TTC549 (cell line): ENCODE data around the gene C20orf141.
"Not testable (repeated sequence)": the region's sequence is repeated elsewhere in the genome, so short reads cannot be mapped to it uniquely, and the experiment has no call there.

Experiments used
- FAIRE-seq: peaks from 2 replicates; lab custom pipeline; 2012; peaks lifted over from hg19 to GRCh38; lab: Jason Lieb, UNC

The C20orf141 gene

GRCh38 chr20:2814587-2815051 is at the start of gene C20orf141:
Gene C20orf141, plus strand, starts transcription at chr20:2814987. Its CDS starts 198 bp downstream, at chr20:2815185.
- no peak for FAIRE-seq

GRCh38 chr20:2767768-2768631 is 46.8 kb upstream of the C20orf141 start:
- FAIRE-seq: no peak

GRCh38 chr20:2768632-2769015 is 46.2 kb upstream of the C20orf141 start:
- FAIRE-seq: no peak

DNA sequence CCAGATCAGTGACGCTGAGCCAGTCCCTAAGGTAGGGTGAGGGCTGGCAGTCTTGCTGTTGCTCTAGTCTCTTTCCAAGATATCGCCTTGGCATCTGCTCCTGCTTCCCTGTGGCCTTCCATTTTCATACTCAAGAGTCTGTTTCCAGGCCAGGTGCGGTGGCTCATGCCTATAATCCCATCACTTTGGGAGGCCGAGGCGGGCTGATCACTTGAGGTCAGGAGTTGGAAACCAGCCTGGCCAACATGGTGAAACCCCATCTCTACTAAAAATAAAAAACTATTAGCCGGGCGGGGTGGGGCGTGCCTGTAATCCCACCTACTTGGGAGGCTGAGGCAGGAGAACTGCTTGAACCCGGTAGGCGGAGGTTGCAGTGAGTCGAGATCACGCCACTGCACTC is 44.7 kb upstream of the C20orf141 start:
- not testable (repeated sequence) for FAIRE-seq

GRCh38 chr20:2771631-2772080 is 43.1 kb upstream of the C20orf141 start:
- no peak for FAIRE-seq

DNA sequence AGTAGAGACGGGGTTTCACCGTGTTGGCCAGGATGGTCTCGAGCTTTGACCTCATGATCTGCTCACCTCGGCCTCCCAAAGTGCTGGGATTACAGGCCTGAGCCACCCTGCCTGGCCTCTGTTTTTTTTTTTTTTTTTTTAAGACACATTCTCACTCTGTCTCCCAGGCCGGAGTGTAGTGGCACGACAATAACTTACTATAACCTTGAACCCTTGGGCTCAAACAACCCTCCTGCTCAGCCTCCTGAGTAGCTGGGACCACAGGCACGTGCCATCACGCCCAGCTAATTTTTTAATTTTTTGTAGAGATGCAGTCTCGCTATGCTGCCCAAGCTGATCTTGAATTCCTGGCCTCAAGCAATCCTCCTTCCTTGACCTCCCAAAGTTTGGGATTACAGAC is 41.0 kb upstream of the C20orf141 start:
- FAIRE-seq: no peak

- no peak for FAIRE-seq
These were observed 39.6 kb upstream of the C20orf141 start for GRCh38 chr20:2775139-2775538.

GRCh38 chr20:2778602-2779321 is 36.0 kb upstream of the C20orf141 start:
- no peak for FAIRE-seq

DNA sequence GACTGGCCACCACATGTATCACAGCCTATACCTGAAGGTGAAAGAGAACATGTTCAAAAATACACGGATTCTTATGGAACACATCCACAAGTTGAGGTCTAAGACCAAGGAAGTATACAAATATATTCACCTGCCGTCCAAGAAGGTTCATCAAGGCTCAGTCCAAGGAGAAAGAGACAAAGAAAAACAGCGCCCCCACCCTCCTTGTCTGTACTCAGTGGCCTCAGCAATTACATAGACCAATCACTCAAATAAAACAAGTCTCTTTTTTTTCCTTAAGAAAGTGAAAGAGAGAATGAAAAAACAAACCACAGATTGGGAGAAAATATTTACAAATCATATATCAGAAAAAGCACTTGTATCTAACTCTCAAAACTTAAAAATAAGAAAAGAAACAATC is 33.8 kb upstream of the C20orf141 start:
- no peak for FAIRE-seq

DNA sequence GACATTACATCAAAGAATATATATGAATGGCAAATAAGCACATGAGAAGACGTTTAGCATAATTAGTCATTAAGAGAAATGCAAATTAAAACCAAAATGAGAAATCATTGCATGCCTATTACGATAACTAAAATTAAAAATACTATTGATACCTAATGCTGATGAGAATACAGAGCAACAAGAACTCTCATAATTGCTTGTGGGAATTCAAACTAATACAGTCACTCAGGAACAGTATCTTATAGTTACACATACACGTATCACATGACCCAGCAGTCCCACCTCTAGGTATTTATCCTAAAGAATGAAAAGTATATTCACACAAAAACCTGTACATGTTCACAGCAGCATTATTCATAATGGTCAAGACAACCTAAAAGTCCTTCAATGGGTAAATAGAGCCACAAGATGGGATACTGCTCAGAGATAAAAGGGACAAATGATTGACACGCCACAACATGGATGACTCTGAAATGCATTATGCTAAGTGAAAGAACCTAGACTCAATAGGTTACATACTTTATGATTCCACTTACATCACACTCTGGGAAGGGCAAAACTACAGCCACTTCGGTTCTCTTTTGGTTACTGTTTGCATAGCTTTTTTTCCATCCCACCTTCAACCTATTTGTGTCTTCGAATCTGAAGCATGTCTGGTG is 30.8 kb upstream of the C20orf141 start:
- FAIRE-seq: no peak

GRCh38 chr20:2793471-2793870 is 21.3 kb upstream of the C20orf141 start:
- no peak for FAIRE-seq

DNA sequence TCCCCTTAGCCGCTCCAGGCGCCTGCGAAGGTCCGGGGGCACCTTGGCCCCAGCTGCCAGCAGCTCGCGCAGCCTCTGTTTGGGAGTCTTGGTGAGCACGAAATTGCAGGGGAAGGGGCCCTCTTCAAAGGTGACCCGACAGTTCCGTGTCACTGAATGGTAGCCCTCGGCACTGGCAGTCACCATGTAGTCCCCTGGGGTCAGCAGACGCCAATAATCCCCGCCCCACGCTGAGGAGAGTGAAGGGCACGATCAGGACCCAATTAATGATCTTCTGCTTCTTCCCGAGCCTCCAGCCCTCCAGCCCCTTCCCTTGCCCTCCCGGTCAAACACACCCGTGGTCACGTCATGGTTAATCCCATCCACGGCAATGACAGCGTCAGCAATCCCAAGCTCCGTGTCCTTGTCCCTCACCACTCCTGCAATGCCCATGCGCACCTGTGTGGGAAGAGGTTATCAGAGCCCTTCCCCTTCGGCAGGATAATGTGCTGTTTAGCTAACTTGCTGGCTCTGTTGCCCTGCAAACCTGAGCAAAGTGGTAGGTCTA is 20.5 kb upstream of the C20orf141 start:
- FAIRE-seq: no peak

- no peak for FAIRE-seq
These were observed 19.8 kb upstream of the C20orf141 start for GRCh38 chr20:2794866-2795447.

DNA sequence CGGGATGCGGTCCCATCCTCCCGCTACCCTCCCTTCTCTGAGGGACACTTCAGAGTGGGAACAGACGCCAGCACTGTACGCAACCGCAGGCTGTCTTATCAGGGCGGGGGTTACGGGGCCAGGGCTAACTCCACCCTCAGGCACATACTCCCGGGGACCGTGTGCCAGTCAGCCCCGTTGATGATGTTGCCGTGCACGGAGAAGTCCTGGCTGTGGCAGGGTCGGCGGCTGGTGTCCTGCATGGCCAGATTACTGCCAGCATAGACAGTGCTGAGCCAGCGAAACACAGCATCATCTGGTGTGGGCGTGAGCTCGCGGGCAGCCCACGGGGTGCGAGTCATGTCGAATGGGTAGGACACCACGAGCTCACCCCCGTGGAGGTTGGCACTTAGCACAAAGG is 19.3 kb upstream of the C20orf141 start:
- no peak for FAIRE-seq

- FAIRE-seq: no peak
These were observed 18.7 kb upstream of the C20orf141 start for GRCh38 chr20:2796011-2796660.

DNA sequence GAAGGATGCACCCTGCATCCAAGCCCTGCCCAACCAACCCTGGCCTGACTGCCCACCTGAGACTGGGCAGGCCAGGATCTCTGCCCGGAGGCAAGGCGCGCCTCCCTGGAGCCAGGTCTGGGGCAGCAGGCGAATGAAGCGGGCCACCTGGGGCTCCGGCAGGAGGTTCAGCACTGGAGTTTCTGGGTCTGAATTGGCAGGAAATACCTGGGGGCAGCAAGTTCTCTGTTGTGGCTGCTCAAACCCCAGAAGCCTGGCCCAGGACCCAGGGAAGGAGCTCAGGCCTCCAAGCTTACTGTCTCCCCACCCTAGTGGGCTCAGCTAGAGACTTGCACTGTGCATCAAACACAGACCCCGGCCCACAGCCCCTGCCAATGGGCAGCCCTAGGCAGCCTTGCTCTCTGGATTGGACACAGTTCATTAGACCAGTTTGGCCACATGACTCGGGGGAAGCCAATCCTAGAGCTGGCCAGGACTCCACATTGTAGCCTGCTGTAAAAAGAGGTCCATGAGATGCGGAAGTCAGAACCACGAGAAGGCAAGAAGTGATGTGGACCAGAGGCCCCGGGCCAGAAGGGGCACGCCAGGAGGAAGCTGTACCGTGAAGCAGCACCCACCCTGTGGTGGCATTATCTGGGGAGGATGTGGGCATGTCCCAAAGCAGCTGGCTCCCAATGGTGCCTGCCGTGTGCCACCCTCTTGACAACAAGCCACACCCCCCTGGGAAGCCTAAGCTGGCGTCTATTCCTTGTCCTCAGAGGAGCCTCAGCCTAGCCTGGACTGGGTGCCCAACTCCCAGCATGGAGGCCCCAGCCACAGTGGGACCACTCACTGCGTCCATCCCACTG is 17.4 kb upstream of the C20orf141 start:
- no peak for FAIRE-seq

GRCh38 chr20:2798095-2798805 is 16.5 kb upstream of the C20orf141 start:
- FAIRE-seq: no peak

DNA sequence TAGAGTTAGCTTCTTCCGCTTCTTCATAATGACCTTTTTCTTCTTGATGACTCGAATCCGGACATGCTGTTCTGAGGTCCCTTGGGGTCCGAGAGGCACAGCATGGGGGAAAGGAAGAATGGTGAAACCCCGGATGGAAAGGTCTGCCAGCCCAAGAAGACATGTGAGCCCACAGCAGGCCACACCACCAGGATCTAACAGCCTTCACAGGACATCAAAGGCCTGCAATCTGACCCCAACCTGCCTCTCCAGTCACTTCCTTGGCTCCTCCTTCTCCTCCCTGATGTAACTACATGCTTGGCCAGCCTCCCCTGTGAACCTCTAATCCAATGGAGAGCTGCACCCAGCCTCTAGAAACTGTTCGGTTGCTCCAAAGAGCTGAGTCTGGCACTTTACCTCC is 16.0 kb upstream of the C20orf141 start:
- FAIRE-seq: no peak

DNA sequence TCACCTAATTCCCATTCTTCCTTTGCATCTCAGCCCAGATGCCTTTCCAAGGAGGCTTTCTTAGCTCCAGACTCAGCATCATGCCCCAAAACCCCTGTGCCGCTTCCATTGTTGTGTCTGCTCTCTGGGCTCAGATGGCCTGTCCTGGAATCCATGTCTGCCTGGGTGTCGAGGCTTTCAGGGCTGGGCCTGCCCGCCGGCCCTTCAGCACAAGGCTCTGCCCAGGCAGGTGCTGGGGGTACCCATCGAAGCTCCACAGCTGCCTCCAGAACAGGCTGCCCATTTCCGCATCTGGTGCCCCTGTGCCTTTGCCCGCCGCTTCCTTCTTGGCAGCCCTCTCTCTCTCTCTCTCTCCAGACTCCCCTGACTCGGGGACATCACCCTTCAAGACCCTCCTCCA is 15.5 kb upstream of the C20orf141 start:
- FAIRE-seq: no peak
